PC-9 (cell line): ENCODE results near the gene POLR3C.

Experiments used
- EZH2 ChIP-seq: fragments of 200-600 bp; sonication (generic); IDR thresholded peaks from 2 replicates; pipeline ENCODE4 v1.8.0; 2017; ENCODE audit warnings: antibody characterized with exemption, low read depth
- TF ChIP-seq, protein P1 (sequence below): fragments of 200-600 bp; sonication (generic); conservative IDR thresholded peaks from 2 replicates; pipeline ENCODE4 v1.6.1; 2017; ENCODE audit warnings: mixed run types, antibody characterized with exemption, mild to moderate bottlenecking, moderate library complexity

DNA sequence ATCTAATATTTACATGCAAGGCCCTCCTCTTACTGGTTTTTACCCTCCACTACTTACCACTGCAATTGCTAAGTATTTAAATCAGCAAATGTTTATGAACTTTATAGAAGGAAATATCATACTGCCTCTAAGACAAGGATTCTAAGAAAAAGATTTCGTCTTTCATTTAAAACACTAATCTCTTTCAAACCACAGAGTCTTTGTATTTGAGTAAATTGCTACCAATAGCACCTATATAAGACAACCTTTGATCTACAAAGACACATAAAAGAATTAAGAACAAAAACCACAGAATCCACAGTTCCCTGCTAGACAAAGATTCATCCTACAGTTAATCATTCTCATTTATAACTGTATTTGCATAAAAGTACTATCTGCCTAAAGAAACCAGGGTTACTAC is 37.7 kb upstream of the POLR3C start:
- TF ChIP-seq, protein P1, sequence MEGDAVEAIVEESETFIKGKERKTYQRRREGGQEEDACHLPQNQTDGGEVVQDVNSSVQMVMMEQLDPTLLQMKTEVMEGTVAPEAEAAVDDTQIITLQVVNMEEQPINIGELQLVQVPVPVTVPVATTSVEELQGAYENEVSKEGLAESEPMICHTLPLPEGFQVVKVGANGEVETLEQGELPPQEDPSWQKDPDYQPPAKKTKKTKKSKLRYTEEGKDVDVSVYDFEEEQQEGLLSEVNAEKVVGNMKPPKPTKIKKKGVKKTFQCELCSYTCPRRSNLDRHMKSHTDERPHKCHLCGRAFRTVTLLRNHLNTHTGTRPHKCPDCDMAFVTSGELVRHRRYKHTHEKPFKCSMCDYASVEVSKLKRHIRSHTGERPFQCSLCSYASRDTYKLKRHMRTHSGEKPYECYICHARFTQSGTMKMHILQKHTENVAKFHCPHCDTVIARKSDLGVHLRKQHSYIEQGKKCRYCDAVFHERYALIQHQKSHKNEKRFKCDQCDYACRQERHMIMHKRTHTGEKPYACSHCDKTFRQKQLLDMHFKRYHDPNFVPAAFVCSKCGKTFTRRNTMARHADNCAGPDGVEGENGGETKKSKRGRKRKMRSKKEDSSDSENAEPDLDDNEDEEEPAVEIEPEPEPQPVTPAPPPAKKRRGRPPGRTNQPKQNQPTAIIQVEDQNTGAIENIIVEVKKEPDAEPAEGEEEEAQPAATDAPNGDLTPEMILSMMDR: no peak
- no peak for TF ChIP-seq EZH2
